Endothelial cell of umbilical vein (primary cell): ENCODE measurements around the gene HDHD2. TPM values are rescaled to one million over a fixed set of nuclear protein-coding genes. Genes with fewer than 3 reads are reported as not detected.

Experiments used
- BruUV-seq: library from RNA; stranded (reverse); fragments of 400-500 nt; replicated peaks from 2 replicates; lab custom pipeline; 2021; lab: Mats Ljungman, UMichigan
- CTCF ChIA-PET: fragments of 300-600, 350-600 bp; sonication (Branson Sonifier 250); formaldehyde crosslinking; loops from one replicate; lab custom pipeline; 2021; ENCODE audit warnings: antibody characterized with exemption, inconsistent platforms; lab: Charles Lee
- POLR2A ChIA-PET: fragments of 300-600, 350-600 bp; sonication (Branson Sonifier 250); formaldehyde crosslinking; loops from one replicate; lab custom pipeline; 2021; ENCODE audit warnings: antibody characterized with exemption, inconsistent platforms; lab: Charles Lee
- DNase-seq: peaks from one replicate; pipeline ENCODE4 v3.0.0-alpha.2; 2011; ENCODE audit warnings: low read depth, low spot score
- FAIRE-seq: peaks from 2 replicates; lab custom pipeline; 2011; peaks lifted over from hg19 to GRCh38; lab: Jason Lieb, UNC
- H2AFZ ChIP-seq: 2 replicates; pipeline ENCODE4 v1.6.0; 2012; ENCODE audit warnings: low read depth, low read length, control low read depth, inconsistent platforms
- H3K27ac ChIP-seq: 2 replicates; pipeline ENCODE4 v1.5.1; 2011; ENCODE audit warnings: low read depth, mild to moderate bottlenecking, control low read depth, low read length, moderate library complexity; ENCODE audit not compliant: insufficient read depth
- H3K27me3 ChIP-seq, 2 experiments: 2 replicates each; pipeline versions ENCODE4 v1.6.0 to v1.6.1; 2011; ENCODE audit warnings: low read length in 2 of 2, mixed read lengths in 1 of 2; ENCODE audit not compliant: control insufficient read depth in 2 of 2, insufficient read depth in 2 of 2
- H3K36me3 ChIP-seq, 2 experiments: 2 replicates in 1 of 2; 3 replicates in 1 of 2; pipeline ENCODE4 v1.5.1; 2011; ENCODE audit warnings: low read length in 2 of 2, mild to moderate bottlenecking in 1 of 2, moderate library complexity in 1 of 2; ENCODE audit not compliant: control insufficient read depth in 2 of 2, insufficient read depth in 2 of 2; ENCODE audit errors: extremely low read depth in 1 of 2
- H3K4me1 ChIP-seq: 3 replicates; pipeline ENCODE4 v1.5.1; 2011; ENCODE audit warnings: mild to moderate bottlenecking, low read length; ENCODE audit not compliant: control insufficient read depth, insufficient read depth; ENCODE audit errors: extremely low read depth
- H3K4me2 ChIP-seq: 2 replicates; pipeline ENCODE4 v1.6.1; 2011; ENCODE audit warnings: low read length, control low read depth, mixed read lengths; ENCODE audit not compliant: insufficient read depth
- H3K4me3 ChIP-seq, 3 experiments: fragments of 200-600 bp in 1 of 3; sonication (generic), shearing (Covaris generic) in 1 of 3; replicated peaks in 1 of 3; 2 replicates each; pipeline ENCODE4 v1.5.1; 2011 to 2016; ENCODE audit warnings: control low read depth in 3 of 3, low read length in 3 of 3, mild to moderate bottlenecking in 2 of 3, inconsistent platforms in 1 of 3, low read depth in 1 of 3, moderate library complexity in 1 of 3; ENCODE audit not compliant: insufficient read depth in 1 of 3
- H3K79me2 ChIP-seq: 2 replicates; pipeline ENCODE4 v1.6.0; 2012; ENCODE audit warnings: low read length, inconsistent platforms; ENCODE audit not compliant: control insufficient read depth, insufficient read depth
- H3K9ac ChIP-seq: replicated peaks from 2 replicates; pipeline ENCODE3; 2011; ENCODE audit warnings: low read length, control low read depth; ENCODE audit not compliant: insufficient read depth; ENCODE audit errors: extremely low read depth
- H3K9me1 ChIP-seq: replicated peaks from 3 replicates; pipeline ENCODE4 v1.6.0; 2011; ENCODE audit warnings: mild to moderate bottlenecking, low read length; ENCODE audit not compliant: control insufficient read depth, insufficient read depth; ENCODE audit errors: extremely low read depth
- H3K9me3 ChIP-seq: replicated peaks from 2 replicates; pipeline ENCODE4 v1.5.1; 2012; ENCODE audit warnings: low read length, inconsistent platforms; ENCODE audit not compliant: control insufficient read depth, insufficient read depth
- H4K20me1 ChIP-seq: replicated peaks from 2 replicates; pipeline ENCODE3; 2011; ENCODE audit warnings: mild to moderate bottlenecking, low read length; ENCODE audit not compliant: control insufficient read depth, insufficient read depth; ENCODE audit errors: extremely low read depth
- EZH2 ChIP-seq: IDR thresholded peaks from 2 replicates; pipeline ENCODE4 v1.6.1; 2012; ENCODE audit warnings: borderline replicate concordance, low read depth, mild to moderate bottlenecking, moderate library complexity, low read length, inconsistent platforms; ENCODE audit not compliant: severe bottlenecking
- FOS ChIP-seq: IDR thresholded peaks from 2 replicates; pipeline ENCODE4 v1.6.1; 2011; ENCODE audit warnings: mild to moderate bottlenecking, low read length, moderate library complexity, borderline replicate concordance; ENCODE audit not compliant: insufficient read depth
- GATA2 ChIP-seq: IDR thresholded peaks from 2 replicates; pipeline ENCODE4 v1.7.0; 2011; ENCODE audit warnings: low read depth, mild to moderate bottlenecking, moderate library complexity, mixed read lengths, low read length; ENCODE audit not compliant: insufficient read length, insufficient read depth
- JUN ChIP-seq: IDR thresholded peaks from 2 replicates; pipeline ENCODE4 v1.6.1; 2011; ENCODE audit warnings: borderline replicate concordance, low read depth; ENCODE audit not compliant: insufficient read length, insufficient read depth
- MYC ChIP-seq: IDR thresholded peaks from one replicate; pipeline ENCODE4 v1.6.1; 2011; ENCODE audit warnings: mild to moderate bottlenecking, low read depth, low read length
- POLR2A ChIP-seq: IDR thresholded peaks from 2 replicates; pipeline ENCODE4 v1.6.1; 2012; ENCODE audit warnings: low read depth, mild to moderate bottlenecking, control low read depth, low read length
- POLR2AphosphoS5 ChIP-seq: IDR thresholded peaks from 2 replicates; pipeline ENCODE4 v1.6.1; 2012; ENCODE audit warnings: low read depth, mild to moderate bottlenecking, control low read depth, low read length, moderate library complexity; ENCODE audit not compliant: insufficient read depth
- dilution Hi-C: fragments of 300-500 bp; cut with MboI; formaldehyde crosslinking; loops from one replicate; pipeline ENCODE4 v1.15.0; 2019; ENCODE audit warnings: low sequenced_read_pairs; ENCODE audit not compliant: extremely low pct_ligation_motif_present
- intact Hi-C: fragments of 100-400 bp; cut with micrococcal nuclease; formaldehyde crosslinking; loops from one replicate; pipeline ENCODE4 v1.10.0; 2022
- polyA plus RNA-seq, 4 experiments: library from polyadenylated mRNA; depleted of rRNA in 3 of 4; stranded (reverse) in 3 of 4; unstranded in 1 of 4; fragments of >200 nt; gene quantifications; 2 replicates each; pipeline versions ENCODE4 v1.2.1 to v1.2.3, GENCODE V29; 2011 to 2012; ENCODE audit warnings: missing spikeins in 1 of 4
- total RNA-seq: library from RNA; stranded (reverse); gene quantifications from 2 replicates; pipeline ENCODE4 v1.2.3, GENCODE V29; 2021
- TF ChIP-seq, protein P1 (sequence below): IDR thresholded peaks from 2 replicates; pipeline ENCODE4 v1.6.1; 2011; ENCODE audit not compliant: insufficient read depth, insufficient read length
- TF ChIP-seq, protein P2 (sequence below), 2 donors: IDR thresholded peaks; 1 replicate in 1 of 2; 2 replicates in 1 of 2; pipeline ENCODE4 v1.5.1; 2011; ENCODE audit warnings: low read length in 2 of 2, mild to moderate bottlenecking in 2 of 2, moderate library complexity in 2 of 2, control low read depth in 1 of 2, inconsistent platforms in 1 of 2, low read depth in 1 of 2; ENCODE audit not compliant: insufficient read depth in 1 of 2; ENCODE audit errors: extremely low read depth in 1 of 2

The HDHD2 gene
- total and polyA plus RNA-seq, 2 donors (not counting 3 experiments of a cell fraction or from before 2014, with no cell fraction given) = 3.5 to 18.7 TPM

DNA sequence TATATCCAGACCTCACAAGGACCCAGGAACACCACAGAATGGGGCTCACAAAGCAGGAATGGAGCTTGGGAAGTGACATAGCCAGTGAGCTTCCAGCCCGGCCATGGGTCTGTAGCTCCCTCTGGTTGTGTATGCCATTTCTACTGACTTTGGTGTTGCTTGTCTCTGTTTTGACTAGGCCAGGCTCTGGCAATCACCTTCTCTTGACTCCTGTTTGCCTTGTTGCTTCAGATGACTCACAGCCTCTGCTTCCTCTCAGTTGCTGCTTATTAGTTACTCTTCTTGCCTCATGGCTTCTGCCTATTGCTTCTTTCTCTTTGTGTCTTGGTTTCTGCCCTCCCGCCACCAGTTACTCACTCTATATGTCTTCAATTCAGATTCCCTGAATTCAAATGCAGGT is 41.7 kb upstream of the HDHD2 start:
- H3K27ac ChIP-seq = no peak overlapping the region
- no peak for TF ChIP-seq POLR2A
- TF ChIP-seq FOS = peak; percentile 40
- no peaks in the 10 kb centered on the region for H3K9me3 ChIP-seq
- no peaks in the 10 kb centered on the region for H3K79me2 ChIP-seq
- no peaks in the 10 kb centered on the region for H4K20me1 ChIP-seq
- H3K36me3 ChIP-seq = no peaks in the 10 kb centered on the region
- H3K9ac ChIP-seq = no peak overlapping the region
- intact Hi-C loops (no loop called here), dilution Hi-C loops (no loop called here)
- H3K9me1 ChIP-seq = no peaks in the 10 kb centered on the region
- H3K4me2 ChIP-seq = no peak overlapping the region
- H2AFZ ChIP-seq = no peak overlapping the region
- no TSS peak for BruUV-seq
- ChIA-PET CTCF (interaction anchor here (1.3 to 2.2 kb wide), 2 partner anchors 13 to 56 kb away, joined by 4 to 10 read pairs; no protein-coding TSS in a partner anchor), POLR2A (no interaction called here)
- FAIRE-seq (no peak), DNase-seq (peak; percentile 35)
- peaks cover 4 to 13% of the 10 kb centered on the region in 2 experiments for H3K27me3 ChIP-seq
- no peak overlapping the region for H3K4me3 ChIP-seq
- peaks cover 3% of the 10 kb centered on the region for H3K4me1 ChIP-seq

DNA sequence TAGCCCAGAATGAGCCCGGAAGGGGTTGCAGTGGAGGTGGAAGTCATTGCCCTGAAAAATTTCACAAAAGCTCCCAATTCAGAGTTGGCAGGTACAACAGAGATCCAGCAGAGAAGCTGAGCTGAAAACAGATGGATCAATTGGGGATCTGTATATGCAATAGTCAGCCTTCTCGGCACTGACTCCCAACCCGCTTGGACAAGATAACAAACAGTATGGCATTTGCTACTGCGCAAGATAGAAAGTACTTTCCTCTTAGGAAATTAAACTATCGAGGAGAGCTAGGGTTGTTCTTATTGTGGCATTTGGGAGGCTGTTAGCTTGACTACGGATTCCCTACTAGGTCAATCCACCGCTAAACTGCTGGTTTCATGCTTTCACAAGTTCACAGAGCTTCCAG is 37.4 kb upstream of the HDHD2 start:
- H3K79me2 ChIP-seq = no peaks in the 10 kb centered on the region
- intact Hi-C loops (no loop called here), dilution Hi-C loops (no loop called here)
- H3K9me3 ChIP-seq = no peaks in the 10 kb centered on the region
- BruUV-seq = no TSS peak
- no peak overlapping the region for H2AFZ ChIP-seq
- no peak overlapping the region for H3K27ac ChIP-seq
- no peak overlapping the region for H3K4me3 ChIP-seq
- H3K4me1 ChIP-seq = peaks cover 3% of the 10 kb centered on the region
- FAIRE-seq (no peak), DNase-seq (no peak)
- H3K9ac ChIP-seq = no peak overlapping the region
- POLR2A ChIA-PET = no interaction called here
- TF ChIP-seq MYC = no peak
- no peak for TF ChIP-seq POLR2A
- TF ChIP-seq, protein P1, sequence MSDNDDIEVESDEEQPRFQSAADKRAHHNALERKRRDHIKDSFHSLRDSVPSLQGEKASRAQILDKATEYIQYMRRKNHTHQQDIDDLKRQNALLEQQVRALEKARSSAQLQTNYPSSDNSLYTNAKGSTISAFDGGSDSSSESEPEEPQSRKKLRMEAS = no peak
- no peak for TF ChIP-seq JUN
- no peak for TF ChIP-seq POLR2AphosphoS5
- TF ChIP-seq, protein P2, sequence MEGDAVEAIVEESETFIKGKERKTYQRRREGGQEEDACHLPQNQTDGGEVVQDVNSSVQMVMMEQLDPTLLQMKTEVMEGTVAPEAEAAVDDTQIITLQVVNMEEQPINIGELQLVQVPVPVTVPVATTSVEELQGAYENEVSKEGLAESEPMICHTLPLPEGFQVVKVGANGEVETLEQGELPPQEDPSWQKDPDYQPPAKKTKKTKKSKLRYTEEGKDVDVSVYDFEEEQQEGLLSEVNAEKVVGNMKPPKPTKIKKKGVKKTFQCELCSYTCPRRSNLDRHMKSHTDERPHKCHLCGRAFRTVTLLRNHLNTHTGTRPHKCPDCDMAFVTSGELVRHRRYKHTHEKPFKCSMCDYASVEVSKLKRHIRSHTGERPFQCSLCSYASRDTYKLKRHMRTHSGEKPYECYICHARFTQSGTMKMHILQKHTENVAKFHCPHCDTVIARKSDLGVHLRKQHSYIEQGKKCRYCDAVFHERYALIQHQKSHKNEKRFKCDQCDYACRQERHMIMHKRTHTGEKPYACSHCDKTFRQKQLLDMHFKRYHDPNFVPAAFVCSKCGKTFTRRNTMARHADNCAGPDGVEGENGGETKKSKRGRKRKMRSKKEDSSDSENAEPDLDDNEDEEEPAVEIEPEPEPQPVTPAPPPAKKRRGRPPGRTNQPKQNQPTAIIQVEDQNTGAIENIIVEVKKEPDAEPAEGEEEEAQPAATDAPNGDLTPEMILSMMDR (IDR thresholded peaks at IDR 0.05; ENCODE audit: extremely low read depth in 1 of 2, insufficient read depth in 1 of 2, low read depth in 1 of 2, low read length in 2 of 2) = no peak
- TF ChIP-seq EZH2 = no peak
- no peak for TF ChIP-seq FOS
- no peak for TF ChIP-seq GATA2
- no peaks in the 10 kb centered on the region for H3K36me3 ChIP-seq
- CTCF ChIA-PET = interaction anchor here (1.4 kb wide), 1 partner anchor 119 kb away, joined by 3 read pairs; no protein-coding TSS in a partner anchor
- peaks cover 2 to 9% of the 10 kb centered on the region in 2 experiments for H3K27me3 ChIP-seq
- no peaks in the 10 kb centered on the region for H3K9me1 ChIP-seq
- no peaks in the 10 kb centered on the region for H4K20me1 ChIP-seq
- H3K4me2 ChIP-seq = no peak overlapping the region
